LNCAP (cell line): ENCODE data around the gene RSF1.

Source experiments
- TF ChIP-seq, protein P1 (sequence below): fragments of 450-650 bp; IDR thresholded peaks from 2 replicates; pipeline ENCODE4 v1.5.1; 2017; ENCODE audit warnings: mild to moderate bottlenecking

Gene RSF1

DNA sequence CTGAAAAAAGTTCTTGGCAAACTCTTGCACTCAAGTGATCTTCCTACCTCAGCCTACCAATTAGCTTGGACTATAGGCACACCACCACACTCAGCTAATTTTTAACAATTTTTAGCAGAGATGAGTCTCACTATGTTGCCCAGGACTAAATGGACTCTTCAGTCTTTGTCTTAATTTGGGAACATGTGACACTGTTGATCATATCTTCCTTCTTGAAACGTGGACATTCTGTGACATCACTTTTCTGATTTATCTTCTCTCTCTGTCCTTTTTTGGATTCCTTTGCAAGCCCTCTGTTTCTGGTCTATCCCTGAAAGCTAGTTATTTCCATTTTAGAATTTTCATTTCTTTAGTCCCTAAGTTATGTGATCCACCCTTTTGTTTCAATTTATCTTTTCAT is 42.0 kb downstream of the RSF1 start:
- TF ChIP-seq, protein P1, sequence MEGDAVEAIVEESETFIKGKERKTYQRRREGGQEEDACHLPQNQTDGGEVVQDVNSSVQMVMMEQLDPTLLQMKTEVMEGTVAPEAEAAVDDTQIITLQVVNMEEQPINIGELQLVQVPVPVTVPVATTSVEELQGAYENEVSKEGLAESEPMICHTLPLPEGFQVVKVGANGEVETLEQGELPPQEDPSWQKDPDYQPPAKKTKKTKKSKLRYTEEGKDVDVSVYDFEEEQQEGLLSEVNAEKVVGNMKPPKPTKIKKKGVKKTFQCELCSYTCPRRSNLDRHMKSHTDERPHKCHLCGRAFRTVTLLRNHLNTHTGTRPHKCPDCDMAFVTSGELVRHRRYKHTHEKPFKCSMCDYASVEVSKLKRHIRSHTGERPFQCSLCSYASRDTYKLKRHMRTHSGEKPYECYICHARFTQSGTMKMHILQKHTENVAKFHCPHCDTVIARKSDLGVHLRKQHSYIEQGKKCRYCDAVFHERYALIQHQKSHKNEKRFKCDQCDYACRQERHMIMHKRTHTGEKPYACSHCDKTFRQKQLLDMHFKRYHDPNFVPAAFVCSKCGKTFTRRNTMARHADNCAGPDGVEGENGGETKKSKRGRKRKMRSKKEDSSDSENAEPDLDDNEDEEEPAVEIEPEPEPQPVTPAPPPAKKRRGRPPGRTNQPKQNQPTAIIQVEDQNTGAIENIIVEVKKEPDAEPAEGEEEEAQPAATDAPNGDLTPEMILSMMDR, result no peak

DNA sequence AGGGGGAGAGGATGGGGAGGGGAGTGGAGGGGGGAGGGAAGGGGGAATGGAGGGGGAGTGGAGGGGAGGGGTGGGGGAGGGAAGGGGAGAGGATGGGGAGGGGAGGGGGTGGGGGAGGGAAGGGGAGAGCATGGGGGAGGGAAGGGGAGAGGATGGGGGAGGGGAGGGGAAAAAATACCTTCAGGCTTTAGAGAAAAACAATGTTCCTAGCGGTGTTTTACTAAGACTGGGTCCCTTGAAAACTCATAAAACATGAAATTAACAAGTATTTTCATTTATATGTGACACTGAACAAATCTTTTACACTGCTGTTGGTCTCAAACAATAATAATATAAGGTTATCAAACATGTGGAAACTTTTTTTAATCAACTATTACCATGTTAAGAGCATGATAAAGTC is 42.4 kb downstream of the RSF1 start:
- TF ChIP-seq, protein P1, result no peak

DNA sequence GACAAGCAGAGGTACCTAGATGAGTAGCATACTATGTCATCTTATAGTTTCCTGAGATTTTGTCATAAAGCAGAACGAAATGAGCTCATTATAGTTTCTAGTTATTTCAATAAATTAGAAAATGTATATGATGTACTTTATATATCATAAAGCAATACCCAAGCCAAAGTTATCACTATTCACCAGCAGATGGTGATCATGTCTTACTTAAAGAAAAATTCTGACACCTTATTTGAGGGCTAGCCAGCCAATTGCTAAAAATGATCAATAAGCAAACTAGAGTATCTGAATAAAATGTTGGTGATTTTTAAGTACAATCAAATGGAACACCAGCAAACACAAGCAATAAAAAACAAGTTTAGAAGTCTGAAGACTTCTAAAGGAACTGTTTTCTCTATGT is 44.1 kb downstream of the RSF1 start:
- TF ChIP-seq, protein P1, result peak; percentile 53

DNA sequence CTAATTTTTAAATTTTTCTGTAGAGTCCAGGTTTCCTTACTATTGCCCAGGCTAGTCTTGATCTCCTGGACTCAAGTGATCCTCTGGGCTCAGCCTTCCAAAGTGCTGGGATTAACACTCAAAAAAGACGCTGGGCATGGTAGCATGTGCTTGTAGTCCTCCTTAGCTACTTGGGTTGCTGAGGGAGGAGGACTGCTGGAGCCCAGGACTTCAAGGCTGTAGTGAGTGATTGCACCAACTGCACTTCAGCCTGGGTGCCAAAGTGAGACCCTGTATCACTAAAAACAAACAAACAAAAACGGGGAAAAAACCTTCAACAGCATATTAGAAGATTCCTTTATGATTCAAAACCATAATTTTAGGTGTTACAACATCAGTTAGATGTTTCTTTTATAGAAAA is 44.6 kb downstream of the RSF1 start:
- TF ChIP-seq, protein P1, result no peak

DNA sequence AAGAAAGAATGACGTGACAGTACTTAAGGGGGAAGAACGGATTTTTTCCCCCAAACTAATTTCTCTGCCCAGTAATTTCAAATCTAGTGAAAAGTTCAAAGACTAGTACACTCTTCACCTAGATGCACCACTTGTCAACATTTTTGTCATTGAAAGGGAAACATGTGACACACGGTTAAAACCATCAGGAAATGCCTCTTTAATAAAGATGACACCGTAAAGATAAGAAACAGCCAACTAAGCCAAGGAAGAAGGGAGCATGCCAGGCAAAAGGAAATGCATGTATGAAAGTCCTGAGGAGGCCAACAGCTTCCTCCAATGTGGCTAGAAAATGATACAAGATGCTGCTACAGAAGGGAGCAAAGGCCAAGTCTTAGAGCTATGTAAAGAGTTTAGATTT is 49.4 kb downstream of the RSF1 start:
- TF ChIP-seq, protein P1, result no peak

DNA sequence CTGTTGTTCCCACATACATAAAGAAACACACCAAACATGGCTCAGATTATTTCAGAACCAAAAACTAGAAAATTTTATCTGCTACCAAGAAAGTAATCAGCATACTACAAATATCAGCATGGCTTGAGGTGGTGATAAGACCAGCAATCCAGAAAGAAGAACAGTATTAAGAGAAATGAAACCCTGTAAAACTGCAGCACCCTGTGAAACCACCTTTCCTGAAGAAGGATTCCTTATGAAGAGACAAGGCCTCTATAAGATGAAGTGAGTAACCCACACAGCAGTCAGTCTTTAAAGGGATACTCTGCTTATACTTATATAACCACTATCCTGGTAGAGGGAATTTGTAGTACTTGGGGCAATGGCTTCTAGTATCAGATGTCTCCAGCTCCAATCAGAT is 49.9 kb downstream of the RSF1 start:
- TF ChIP-seq, protein P1, result no peak

DNA sequence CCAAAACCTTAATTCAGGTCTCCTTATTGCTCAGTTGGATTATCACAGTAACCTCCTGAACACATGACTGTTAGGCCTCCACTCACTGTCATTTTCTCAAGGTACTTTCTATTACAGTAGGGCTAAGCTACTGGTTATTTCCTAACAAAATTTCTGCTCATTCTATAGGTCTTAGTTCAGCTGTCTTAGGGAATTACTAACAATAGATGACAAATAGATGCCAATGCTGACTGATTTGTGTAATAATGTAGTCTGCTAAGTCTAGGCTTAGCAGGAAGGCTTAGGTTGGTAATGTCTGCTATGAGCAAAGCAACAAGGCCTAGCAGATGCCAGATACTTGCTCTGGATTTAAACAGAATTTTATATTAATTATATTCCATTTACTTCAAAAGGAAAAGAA is 58.1 kb downstream of the RSF1 start:
- TF ChIP-seq, protein P1, result no peak

DNA sequence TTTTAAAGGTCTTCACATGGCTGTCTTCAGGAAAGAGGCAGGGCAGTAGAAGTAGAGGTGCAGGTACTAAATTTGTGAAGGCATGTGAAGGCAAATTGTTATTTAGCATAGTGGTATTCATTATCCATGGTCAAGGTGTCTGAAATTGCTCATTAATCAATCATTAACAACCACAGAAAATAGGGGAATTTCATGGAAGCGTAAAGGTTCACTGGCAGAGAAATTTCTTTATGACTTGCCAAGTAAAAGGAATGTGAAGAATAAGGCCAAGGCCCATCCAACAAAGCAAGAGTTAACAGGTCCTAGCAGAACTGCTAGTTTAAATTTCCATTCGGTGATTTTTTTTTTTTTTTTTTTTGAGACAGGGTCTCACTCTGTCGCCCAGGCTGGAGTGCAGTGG is 59.0 kb downstream of the RSF1 start:
- TF ChIP-seq, protein P1, result no peak
